GM18858 (cell line): ENCODE results near the gene LSM2.
A peak's percentile ranks its signal among the peaks of the same experiment; 100 is the strongest.
"Not testable (repeated sequence)": the region's sequence is repeated elsewhere in the genome, so short reads cannot be mapped to it uniquely, and the experiment has no call there.

Experiments
- ATAC-seq: cut with Tn5 transposase; IDR thresholded peaks from one replicate; pipeline ENCODE4 v1.9.1; 2021; ENCODE audit not compliant: unreplicated experiment

The LSM2 gene

DNA sequence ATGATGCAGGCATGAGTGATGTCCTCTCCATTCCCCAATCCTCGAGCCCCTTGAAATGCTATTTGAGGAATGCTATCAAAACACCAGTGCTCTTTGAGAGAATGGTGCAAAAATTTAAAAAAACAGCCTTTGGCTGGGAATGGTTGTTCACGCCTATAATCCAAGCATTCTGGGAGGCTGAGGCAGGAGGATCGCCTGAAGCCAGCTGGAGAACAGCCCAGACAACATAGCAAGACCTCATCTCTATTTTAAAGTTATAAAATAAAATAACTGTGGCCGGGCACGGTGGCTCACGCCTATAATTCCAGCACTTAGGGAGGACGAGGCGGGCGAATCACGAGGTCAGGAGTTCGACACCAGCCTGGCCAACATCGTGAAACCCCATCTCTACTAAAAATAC, 7.0 kb downstream of the LSM2 start:
- ATAC-seq, result no peak

DNA sequence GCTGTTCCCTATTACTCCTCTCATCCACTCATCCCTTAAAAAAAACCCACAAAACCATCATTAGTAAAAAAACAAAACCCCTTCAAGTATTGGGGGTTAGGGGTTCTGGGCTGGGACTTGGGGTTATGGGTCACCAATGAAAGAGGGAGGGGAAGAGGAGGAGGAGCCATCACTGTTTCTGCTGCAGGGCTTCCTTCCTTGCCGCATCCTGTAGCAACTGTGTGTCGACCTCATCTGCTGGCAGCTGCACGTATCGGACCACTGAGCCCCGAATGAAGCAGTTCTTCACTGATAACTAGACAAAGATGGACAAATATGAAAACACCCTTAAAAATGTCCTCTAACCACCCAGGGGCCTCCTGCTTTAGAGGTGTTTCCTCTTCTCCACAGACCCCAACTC, 9.2 kb downstream of the LSM2 start:
- ATAC-seq, result no peak

DNA sequence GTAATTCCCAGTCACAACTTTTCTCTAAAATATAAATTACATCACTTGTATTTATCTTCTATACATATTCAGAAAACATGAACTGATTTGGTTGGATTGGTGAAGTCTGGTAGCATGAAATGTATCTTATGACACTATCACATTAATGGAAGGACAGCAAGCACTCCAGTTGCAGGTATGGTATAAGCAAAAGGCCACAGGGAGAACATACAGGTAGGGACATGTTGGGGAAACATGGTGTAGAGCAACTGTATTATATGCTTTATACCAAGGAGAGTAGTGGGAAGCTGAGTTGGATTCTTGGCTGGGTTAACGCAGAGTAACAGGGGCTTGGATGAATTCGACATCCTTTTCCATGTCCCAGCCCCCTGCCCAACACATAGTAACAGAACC, 9.8 kb downstream of the LSM2 start:
- no peak for ATAC-seq

DNA sequence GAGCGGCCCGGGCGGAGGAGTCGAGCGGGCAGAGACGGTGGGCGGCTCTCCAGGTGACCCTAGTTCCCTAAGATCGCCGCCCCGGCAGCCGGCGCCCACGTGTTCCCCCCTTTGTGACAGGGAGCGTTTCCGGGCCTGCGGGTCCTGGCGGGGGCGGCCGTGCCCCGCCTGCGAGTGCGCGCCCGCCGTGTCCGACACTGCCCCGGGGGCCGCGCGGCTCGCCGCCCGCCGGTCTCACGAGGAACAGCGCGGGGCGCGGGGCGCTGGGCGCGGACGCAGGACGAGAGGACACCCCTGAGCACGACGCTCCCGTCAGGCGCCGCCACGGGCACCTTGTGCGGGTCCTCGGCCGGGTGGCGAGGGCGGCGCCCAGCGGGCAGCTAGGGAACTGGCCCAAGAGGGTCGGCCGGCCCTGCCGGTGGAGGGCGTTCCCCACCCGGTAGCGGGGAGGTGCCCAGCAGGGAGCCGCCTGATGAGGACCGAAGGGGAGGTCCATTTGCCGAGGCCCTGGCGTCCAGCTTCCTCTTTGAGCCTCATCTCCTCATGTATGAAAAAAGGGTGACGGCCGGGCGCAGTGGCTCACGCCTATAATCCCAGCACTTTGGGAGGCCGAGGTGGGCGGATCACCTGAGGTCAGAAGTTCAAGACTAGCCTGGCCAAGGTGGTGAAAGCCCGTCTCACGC, 11.0 kb downstream of the LSM2 start, which contains the start of gene VARS1:
VARS1 (minus strand) TSS at position 137 of the 683 bp plus-strand sequence. CDS start 535 bp downstream, outside the sequence.
- ATAC-seq, result peak; percentile 56

DNA sequence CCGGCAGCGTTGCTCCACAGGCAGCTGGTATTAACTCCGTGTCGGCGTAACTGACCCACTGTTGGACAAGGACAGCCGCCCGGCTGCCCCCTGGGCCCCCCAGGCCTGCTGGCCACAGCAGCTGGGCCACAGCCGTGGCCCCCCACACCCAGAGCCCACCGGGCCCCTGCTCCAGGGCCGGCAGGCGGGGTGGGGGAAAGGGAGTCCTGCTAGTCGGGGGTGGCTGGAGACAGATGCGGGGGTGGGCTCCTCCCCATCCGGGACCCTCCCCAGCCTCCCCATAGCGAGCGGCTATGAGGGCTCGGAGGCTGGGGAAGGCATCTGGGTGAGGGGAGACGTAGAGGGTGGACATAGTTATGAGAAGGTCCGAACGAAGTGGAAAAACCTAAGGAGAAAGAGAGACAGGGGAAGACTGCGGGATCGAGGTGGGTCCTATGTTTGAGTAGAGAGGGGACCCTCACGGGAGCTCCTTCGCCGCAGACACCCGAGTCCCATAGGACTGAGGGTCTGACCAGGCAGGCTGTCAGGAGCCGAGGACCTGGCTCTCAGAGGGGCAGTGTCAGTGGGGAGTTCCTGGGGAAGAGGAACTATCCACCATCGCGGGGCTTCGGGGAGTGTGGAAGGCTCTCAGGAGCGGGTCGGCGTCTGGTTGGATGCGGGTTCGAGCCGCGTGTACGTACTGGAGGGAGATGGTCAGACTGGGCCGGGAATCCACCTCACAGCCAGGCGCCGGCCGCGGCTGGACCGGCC, 11.7 kb downstream of the LSM2 start:
- no peak for ATAC-seq

DNA sequence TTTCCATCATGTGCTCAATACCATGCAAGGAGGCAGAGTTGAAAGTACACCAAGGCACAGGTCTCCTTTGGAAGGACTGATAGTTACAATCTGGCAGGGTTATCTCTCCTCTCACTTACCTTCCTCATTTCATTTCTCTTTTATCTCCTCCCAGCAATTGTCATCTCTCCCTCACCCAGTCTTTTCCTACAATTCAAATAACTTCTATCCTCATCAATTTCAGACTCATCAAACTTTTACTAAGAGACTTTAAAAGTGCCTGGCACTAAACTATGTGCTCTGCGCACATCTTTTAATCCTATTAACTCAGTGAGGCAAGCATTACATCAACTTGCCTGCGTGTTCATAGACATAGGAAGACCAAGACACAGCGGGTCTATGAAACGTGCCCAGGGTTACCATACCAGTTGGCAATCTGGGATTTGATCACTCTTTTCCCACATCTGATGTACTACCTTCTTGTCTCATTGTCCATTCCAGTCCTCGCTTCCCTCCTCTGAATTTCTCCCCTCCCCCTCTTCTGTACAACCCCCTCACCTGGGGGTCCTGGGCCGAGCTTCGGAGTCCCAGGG, 12.4 kb downstream of the LSM2 start:
- no peak for ATAC-seq

DNA sequence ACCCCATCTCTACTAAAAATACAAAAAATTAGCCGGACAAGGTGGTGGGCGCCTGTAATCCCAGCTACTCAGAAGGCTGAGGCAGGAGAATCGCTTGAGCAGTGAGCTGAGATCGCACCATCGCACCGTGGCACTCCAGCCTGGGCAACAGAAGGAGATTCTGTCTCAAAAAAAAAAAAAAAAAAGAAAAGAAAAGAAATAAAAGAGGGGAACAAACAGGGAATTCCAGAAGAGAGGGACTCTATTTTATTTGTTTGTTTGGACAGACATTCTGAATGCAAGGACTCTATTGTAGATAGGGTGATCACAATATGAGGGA, 12.9 kb downstream of the LSM2 start:
- ATAC-seq, result not testable (repeated sequence)

DNA sequence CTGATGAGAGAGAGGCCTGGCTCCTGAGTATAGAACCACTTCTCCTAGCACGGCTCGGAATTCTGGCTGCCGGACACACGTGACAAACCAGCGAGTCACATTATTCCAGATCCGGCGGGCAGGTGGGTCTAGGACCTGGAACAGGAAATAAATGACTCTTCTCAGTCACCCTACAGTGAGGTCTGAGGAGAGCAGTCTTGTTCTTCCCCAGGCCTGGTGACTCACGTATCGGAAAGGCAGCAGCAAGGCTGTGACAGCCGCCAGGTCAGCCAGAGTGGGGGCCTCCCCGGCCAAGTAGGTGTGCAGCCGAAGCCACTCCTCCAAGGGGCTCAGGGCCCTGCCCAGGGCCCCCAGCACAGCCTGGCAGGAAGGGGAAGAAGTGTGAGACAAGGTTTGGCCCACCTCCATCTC, 14.0 kb downstream of the LSM2 start:
- no peak for ATAC-seq

DNA sequence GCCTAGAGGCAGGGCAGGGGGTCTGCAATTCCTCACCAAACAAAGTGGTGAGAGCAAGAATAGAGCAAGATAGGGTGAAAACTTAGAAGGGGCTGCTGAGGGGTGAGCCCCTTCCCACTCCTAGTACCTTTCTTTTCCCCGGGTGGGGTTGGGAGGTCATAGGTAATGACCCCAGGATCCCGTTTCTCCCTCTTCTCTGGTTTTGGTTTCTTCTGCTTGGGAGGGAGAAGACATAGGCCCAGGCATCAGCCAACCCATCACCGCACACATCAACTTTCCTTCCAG, 14.7 kb downstream of the LSM2 start:
- ATAC-seq, result no peak

DNA sequence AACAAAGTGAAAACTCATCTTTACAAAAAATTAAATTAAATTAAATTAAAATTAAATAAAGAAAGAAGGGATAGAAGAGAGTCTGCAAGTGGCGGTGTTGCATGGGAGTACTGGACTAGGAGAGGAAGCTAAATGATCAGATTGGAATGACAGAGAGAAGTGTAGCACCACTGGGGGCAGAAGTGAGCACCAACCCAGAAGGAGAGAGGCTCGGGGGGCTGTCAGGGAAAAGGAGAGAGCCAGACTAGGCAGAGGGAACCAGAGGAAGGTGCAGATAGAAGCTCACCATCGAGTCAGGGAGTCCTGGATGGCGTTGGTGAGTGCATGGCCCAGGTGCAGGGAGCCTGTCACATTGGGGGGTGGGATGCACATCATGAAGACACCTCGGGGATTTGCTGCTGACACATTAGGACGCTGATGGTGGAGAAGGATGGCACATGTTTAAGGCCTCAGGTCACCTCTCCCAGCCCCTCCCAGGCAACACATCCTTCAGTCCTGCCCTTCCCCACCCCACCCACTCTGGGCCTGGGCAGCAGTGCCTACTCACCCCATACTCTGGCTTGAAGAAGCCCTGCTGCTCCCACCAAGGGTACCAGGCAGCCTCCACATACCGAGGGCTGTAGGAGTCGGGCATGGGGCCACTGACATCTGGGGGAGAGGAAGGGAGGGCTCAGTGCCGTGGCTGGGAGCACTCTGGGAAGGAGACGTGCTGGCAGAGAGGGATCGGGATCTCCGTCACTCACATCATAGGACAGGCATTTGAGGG, 15.3 kb downstream of the LSM2 start:
- ATAC-seq, result no peak

DNA sequence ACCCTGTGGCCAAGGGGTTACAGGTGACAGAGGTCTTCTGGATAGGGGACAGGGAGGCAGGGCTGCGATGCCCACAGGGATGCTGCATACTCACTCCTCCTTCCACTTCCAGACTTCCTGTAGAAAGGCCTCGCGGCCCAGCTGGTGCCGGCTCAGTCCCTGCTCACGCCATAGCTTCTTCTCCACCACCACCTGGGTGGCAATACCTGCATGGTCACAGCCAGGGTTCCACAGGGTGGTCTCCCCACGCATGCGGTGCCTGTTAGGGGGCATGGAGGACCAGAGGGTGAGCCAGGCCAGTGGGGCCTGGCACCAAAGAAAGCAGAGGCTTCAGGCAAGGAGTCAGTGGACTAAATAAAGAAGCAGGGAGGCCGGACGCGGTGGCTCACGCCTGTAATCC, 21.3 kb downstream of the LSM2 start:
- no peak for ATAC-seq

DNA sequence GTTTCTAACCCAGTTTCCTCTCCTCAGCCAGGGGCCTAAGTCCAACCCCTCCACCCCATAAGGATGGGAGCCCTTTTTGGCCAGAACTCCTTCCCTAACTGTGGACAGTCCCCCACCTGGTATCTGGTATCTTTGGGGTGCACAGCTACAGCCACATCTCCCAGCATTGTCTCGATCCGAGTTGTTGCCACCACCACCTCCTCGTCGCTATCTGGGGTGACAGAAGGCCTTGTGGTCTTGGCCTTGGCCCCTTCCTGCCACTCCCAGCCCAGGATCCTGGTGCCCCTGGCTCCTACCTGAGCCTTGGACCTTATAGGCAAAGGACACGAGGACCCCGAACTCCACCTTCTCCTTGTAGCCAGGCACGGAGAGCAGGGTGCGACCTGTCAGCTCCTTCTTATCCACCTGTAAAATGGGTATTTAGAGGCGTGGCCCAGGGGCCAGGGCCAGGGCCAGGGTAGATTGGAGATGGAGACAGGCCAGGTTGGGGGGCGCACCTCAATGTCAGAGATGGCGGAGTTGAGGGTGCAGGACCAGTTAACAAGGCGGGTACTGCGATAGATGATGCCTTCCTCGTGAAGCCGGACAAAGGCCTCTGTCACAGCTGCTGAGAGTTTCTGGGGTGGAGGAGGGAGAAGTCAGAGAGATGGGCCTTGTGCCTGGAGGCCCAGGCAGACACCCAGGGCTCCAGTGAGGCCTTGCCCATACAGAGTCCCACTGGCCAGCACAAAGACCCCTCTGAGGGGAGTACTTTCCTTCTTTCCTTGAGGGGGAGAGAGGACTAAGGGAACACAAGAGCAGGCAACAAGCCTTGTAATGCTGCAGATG, 22.5 kb downstream of the LSM2 start:
- ATAC-seq, result no peak

DNA sequence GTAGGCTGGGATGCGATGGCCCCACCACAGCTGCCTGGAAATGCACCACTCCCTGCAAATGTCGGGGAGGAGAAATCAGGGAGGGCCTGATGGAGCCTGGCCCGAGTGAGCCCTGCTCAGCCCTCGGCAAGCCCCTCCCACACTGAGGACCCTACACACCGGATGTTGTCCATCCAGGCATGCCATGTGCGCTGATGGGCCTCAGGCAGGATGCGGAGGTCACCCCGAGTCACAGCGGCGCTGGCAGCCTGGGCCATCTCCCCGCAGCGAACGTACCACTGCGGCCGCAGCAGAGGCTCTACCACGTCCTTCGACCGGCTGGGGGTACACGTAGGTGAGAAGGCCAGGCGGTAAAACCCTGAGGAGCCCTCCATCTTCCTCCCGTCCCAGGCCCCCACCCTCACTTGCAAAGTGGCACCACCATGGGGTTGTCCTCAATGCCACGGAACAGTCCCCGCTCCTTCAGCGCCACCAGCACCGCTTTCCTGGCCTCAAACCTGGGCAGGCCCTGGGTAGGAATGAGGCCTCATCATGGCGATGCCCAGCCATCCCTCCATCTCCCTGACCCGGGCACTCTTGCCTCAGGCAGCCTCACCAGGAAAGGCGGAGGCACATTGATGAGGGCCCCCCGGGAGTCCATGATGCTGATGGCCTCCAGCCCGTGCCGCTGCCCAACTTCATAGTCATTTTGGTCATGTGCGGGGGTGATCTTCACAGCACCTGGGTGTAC, 24.5 kb downstream of the LSM2 start:
- ATAC-seq, result no peak

DNA sequence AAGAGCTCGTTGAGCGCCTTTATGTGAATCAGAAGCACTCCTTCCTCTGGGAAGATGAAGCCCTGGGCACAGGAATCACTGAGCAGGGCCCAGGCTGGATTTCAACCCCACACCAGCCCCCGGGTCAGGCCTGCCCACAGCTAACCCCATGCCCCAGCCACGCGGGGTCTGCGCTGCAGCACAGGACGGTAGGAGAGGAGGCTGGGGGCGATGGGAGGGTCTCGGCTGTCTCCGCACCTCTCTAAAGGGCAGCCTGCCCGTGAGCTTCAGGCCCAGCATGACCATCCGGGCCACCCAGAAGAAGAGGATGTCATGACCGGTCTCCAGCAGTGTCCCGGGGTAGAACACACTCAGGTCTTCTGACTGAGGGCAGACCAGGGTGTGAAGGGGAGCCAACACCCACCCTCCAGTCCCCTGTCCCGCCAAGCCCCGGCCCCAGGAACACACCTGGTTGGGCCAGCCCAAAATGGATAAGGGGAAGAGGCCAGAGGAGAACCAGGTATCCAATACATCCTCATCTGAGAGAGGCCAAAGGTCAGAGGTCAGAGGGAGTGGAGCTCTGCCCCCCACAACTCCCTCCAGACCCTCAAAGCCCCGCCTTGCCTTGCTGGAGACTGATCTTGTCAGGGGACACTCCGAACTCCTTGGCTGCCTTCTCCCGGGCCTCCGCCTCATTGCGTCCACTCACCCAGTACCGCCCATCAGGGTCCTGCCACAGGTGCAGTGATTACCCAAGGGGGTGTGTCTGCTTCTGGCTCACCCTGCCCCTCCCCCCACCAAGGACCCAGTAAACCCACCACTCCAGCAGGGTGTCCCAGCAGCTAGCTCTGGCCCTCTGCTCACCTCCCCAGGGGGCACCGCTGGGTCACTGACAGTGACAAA, 25.3 kb downstream of the LSM2 start:
- no peak for ATAC-seq

DNA sequence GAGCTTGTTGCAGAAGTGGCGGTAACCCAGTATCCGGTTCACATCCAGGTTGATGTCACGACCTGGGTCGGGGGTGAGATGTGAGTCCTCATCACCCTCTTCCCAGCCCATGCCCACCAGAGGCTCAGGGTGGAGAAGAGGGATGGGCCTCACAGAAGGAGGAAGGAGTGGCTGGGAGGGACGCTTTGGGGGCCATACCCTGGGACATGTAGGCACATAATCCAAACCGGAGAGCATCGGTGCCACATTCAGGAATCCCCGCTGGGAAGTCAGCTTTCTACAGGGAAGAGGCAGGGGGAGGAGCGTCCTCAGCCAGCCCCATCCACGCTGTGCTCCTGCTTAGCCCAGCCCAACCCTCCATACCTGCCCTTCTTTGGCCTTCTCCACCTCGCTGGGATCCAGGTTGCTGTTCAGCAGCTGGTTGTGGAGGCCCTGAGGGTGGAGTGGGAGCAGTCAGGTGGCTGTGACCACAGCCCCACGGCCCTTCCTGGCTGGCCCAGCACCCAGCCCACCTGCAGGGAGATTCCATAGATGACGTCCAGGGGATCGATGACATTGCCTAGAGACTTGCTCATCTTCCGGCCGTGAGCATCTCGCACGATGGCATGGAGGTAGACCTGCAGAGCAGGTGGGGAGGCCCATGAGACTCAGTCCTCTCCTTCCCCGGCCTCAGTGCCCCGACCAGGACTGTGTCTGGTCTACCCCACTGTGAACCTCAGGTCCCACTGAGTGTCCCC, 26.1 kb downstream of the LSM2 start:
- no peak for ATAC-seq

DNA sequence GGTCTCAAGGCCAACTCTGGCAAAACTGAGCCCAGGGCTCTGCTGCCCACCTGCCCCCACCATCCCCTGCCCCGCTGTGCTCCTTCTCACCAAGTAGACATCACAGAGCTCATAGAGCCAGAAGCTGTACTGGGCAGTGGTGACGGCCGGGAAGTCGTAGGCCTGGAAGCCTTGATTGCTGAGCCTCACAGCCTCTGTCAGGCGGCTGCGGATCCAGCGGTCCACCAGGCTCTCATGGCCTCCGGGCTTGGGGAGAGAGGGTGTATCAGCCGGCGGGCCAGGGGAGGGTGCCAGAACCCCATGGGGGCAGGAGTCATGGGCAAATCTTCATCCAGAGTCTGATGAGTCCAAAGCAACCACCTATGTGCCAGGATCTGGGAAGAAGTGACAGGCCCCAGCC, 26.9 kb downstream of the LSM2 start:
- ATAC-seq, result no peak

DNA sequence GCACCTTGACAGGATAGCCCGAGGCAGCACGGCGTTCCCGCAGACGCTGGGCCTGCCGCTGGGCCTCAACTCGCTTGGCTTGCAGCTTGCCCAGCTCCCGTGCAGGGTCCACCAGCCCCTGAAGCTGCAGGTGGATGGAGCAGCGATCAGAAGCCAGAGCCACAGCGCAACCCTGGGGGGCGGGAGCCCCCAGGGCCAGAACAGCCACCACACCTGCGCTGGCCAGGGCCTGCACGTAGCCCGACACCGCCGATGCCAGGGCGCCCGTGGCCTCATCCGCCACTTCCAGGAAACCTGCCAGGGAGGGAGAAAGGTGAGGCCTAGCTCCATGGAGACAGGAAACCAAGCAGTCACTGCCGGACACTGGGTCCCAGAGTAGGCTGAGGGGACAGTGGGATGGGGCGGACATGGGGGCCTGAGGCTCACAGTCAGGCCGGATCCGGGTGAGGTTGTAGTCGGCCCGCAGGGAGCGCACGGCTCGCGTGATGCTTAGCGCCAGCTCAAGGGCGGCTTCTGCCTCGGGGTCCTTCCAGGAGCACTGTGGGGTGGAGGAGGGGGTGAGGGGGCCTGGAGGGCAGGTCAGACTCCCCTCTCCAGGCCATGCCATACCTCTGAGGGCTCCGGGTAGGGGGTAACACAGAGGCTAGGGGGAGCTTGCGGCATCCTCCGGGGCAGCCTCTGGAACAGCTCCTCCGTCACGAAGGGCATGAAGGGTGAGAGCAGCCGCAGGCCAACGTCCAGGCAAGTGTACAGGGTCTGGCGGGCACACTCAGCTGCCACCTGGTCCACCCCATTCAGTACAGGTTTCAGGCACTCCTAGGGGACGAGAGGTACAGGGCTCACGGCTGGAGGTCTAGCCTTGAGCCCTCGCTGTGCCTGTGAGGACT, 27.5 kb downstream of the LSM2 start:
- ATAC-seq, result no peak

DNA sequence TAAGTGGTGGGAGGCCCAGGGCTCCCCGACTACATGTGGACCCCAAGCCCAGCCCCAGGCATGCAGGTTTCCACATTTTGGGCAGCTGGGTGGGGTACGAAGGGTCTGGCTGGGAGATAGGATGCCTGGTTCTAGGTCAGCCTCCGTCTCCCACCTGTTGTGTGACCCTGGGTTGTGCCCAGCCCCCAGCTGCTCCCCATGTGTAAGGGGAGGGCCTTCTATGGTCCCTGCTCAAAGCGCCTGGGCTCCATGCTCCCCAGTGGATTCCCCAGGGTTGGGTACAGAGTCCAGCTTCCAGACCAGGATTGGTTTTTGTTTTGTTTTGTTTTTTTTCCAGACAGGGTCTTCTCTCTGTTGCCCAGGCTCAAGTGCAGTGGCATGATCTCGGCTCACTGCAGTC, 28.6 kb downstream of the LSM2 start:
- no peak for ATAC-seq
